A549 (cell line): ENCODE data around the gene MGAT5. TPM values are rescaled to one million over a fixed set of nuclear protein-coding genes. Genes with fewer than 3 reads are reported as not detected.

Source experiments
- ATAC-seq, 2 experiments: fragments of 200-7000 bp in 1 of 2; fragments of >200 bp in 1 of 2; cut with Nextera tagmentation in 1 of 2; cut with Tn5 transposase in 1 of 2; 3 replicates each; pipeline versions ENCODE4 v1.8.0 to v1.9.1; 2018 to 2020; ENCODE audit warnings: mild to moderate bottlenecking in 1 of 2, moderate library complexity in 1 of 2
- CTCF ChIA-PET: fragments of 300-600 bp; sonication (Branson Sonifier 250); formaldehyde crosslinking; extraction: SDS; loops from one replicate; lab custom pipeline; 2021; ENCODE audit warnings: antibody characterized with exemption, inconsistent platforms; lab: Yijun Ruan, JAX
- POLR2A ChIA-PET: fragments of 350-600 bp; formaldehyde crosslinking; extraction: SDS; loops from one replicate; lab custom pipeline; 2021; ENCODE audit warnings: antibody characterized with exemption, inconsistent platforms; lab: Yijun Ruan, JAX
- DNase-seq, 2 experiments: peaks; one replicate each; pipeline versions ENCODE4 v3.0.0 to v3.0.0-alpha.2; 2011 to 2016; ENCODE audit warnings: low read depth in 1 of 2, low spot score in 1 of 2
- FAIRE-seq: peaks from 2 replicates; lab custom pipeline; 2011; peaks lifted over from hg19 to GRCh38; lab: Jason Lieb, UNC
- H3K27ac ChIP-seq, 2 experiments: fragments of >200 bp; sonication (Bioruptor Twin); formaldehyde crosslinking; 3 replicates each; pipeline ENCODE4 v1.5.1; 2016 to 2017
- H3K4me1 ChIP-seq: fragments of >200 bp; sonication (Bioruptor Twin); formaldehyde crosslinking; 3 replicates; pipeline ENCODE4 v1.6.1; 2016
- H3K4me2 ChIP-seq: fragments of >200 bp; sonication (Bioruptor Twin); formaldehyde crosslinking; 3 replicates; pipeline ENCODE4 v1.6.1; 2016
- H3K4me3 ChIP-seq: fragments of >200 bp; sonication (Bioruptor Twin); formaldehyde crosslinking; 3 replicates; pipeline ENCODE4 v1.5.1; 2016
- H3K9me3 ChIP-seq: fragments of >200 bp; sonication (Bioruptor Twin); formaldehyde crosslinking; 3 replicates; pipeline ENCODE4 v1.6.1; 2016
- CBX8 ChIP-seq: fragments of 200-600 bp; sonication (generic); IDR thresholded peaks from 2 replicates; pipeline ENCODE4 v1.6.1; 2016
- CHD2 ChIP-seq: fragments of 150-350 bp; IDR thresholded peaks from 2 replicates; pipeline ENCODE4 v1.6.1; 2014; ENCODE audit warnings: low read length; ENCODE audit not compliant: partially characterized antibody
- CHD4 ChIP-seq: fragments of 200-600 bp; sonication (generic); IDR thresholded peaks from 2 replicates; pipeline ENCODE4 v1.6.1; 2016; ENCODE audit warnings: antibody characterized with exemption, mild to moderate bottlenecking, borderline replicate concordance
- EHF ChIP-seq: fragments of 250-450 bp; sonication (Bioruptor Pico); IDR thresholded peaks from 2 replicates; pipeline ENCODE4 v1.5.0; 2020; ENCODE audit warnings: mild to moderate bottlenecking
- EHMT2 ChIP-seq: fragments of 200-600 bp; sonication (generic); IDR thresholded peaks from 2 replicates; pipeline ENCODE4 v1.6.1; 2016; ENCODE audit warnings: antibody characterized with exemption, low read depth, mild to moderate bottlenecking, moderate library complexity
- EP300 ChIP-seq, 2 experiments: fragments of >200 bp; sonication (Bioruptor Twin); formaldehyde crosslinking; IDR thresholded peaks; 2 replicates in 1 of 2; 3 replicates in 1 of 2; pipeline ENCODE4 v1.6.1; 2016 to 2017
- ESRRA ChIP-seq: fragments of 150-350 bp; IDR thresholded peaks from 2 replicates; pipeline ENCODE4 v1.6.1; 2014; ENCODE audit warnings: mild to moderate bottlenecking, low read length, borderline replicate concordance
- FOXS1 ChIP-seq: fragments of 250-450 bp; sonication (Bioruptor Pico); IDR thresholded peaks from 2 replicates; pipeline ENCODE4 v1.5.0; 2020; ENCODE audit warnings: mild to moderate bottlenecking, moderate library complexity
- HOXA7 ChIP-seq: fragments of 250-450 bp; sonication (Bioruptor Pico); IDR thresholded peaks from 2 replicates; pipeline ENCODE4 v1.5.0; 2020; ENCODE audit warnings: mild to moderate bottlenecking, moderate library complexity
- HOXB13 ChIP-seq: fragments of 250-450 bp; sonication (Bioruptor Pico); IDR thresholded peaks from 2 replicates; pipeline ENCODE4 v1.5.0; 2020; ENCODE audit warnings: low read depth, mild to moderate bottlenecking, moderate library complexity
- JUN ChIP-seq, 2 experiments: fragments of >200 bp; sonication (Bioruptor Twin); formaldehyde crosslinking; IDR thresholded peaks; 2 replicates in 1 of 2; 3 replicates in 1 of 2; pipeline ENCODE4 v1.6.1; 2016 to 2017
- KDM5A ChIP-seq: fragments of 200-600 bp; sonication (generic); IDR thresholded peaks from 2 replicates; pipeline ENCODE4 v1.6.1; 2016; ENCODE audit warnings: antibody characterized with exemption, mild to moderate bottlenecking
- MAFK ChIP-seq: fragments of 450-650 bp; IDR thresholded peaks from 2 replicates; pipeline ENCODE4 v1.6.1; 2014; ENCODE audit not compliant: partially characterized antibody
- MAX ChIP-seq: IDR thresholded peaks from 2 replicates; pipeline ENCODE4 v1.6.1; 2012
- MAZ ChIP-seq: fragments of 150-350 bp; IDR thresholded peaks from 2 replicates; pipeline ENCODE4 v1.6.1; 2014; ENCODE audit warnings: antibody characterized with exemption, low read depth, low read length, borderline replicate concordance
- NFE2L2 ChIP-seq: fragments of 150-350 bp; conservative IDR thresholded peaks from 2 replicates; pipeline ENCODE4 v1.6.1; 2014; ENCODE audit warnings: low read length
- NR3C1 ChIP-seq: fragments of >200 bp; sonication (Bioruptor Twin); formaldehyde crosslinking; IDR thresholded peaks from 3 replicates; pipeline ENCODE4 v1.6.1; 2017
- PHF8 ChIP-seq: fragments of 200-600 bp; sonication (generic); IDR thresholded peaks from 2 replicates; pipeline ENCODE4 v1.6.1; 2016; ENCODE audit warnings: low read depth, mild to moderate bottlenecking, antibody characterized with exemption, moderate library complexity, borderline replicate concordance
- POLR2A ChIP-seq: IDR thresholded peaks from 2 replicates; pipeline ENCODE4 v1.6.1; 2012; ENCODE audit warnings: mild to moderate bottlenecking, low read length
- RARB ChIP-seq: fragments of 250-450 bp; sonication (Bioruptor Pico); IDR thresholded peaks from 2 replicates; pipeline ENCODE4 v1.8.0; 2021; ENCODE audit warnings: mild to moderate bottlenecking, moderate library complexity
- RCOR1 ChIP-seq: fragments of 150-350 bp; IDR thresholded peaks from 2 replicates; pipeline ENCODE4 v1.6.1; 2014; ENCODE audit warnings: antibody characterized with exemption, low read length, low read depth
- RFX5 ChIP-seq: fragments of 450-650 bp; IDR thresholded peaks from 2 replicates; pipeline ENCODE4 v1.7.1; 2014; ENCODE audit warnings: antibody characterized with exemption, mild to moderate bottlenecking, moderate library complexity
- RNF2 ChIP-seq: fragments of 200-600 bp; sonication (generic); IDR thresholded peaks from 2 replicates; pipeline ENCODE4 v1.6.1; 2016; ENCODE audit warnings: low read depth, mild to moderate bottlenecking, antibody characterized with exemption, moderate library complexity, borderline replicate concordance
- SREBF2 ChIP-seq: fragments of 450-650 bp; IDR thresholded peaks from 2 replicates; pipeline ENCODE4 v1.6.1; 2014; ENCODE audit warnings: mild to moderate bottlenecking, moderate library complexity
- TFCP2L1 ChIP-seq: fragments of 250-450 bp; sonication (Bioruptor Pico); IDR thresholded peaks from 2 replicates; pipeline ENCODE4 v1.5.0; 2021; ENCODE audit warnings: mild to moderate bottlenecking
- ZFP36 ChIP-seq: fragments of 450-650 bp; IDR thresholded peaks from 2 replicates; pipeline ENCODE4 v1.6.1; 2014; ENCODE audit warnings: borderline replicate concordance; ENCODE audit not compliant: partially characterized antibody
- ZNF302 ChIP-seq: fragments of 250-450 bp; sonication (Bioruptor Pico); IDR thresholded peaks from 2 replicates; pipeline ENCODE4 v1.9.0; 2021; ENCODE audit warnings: inconsistent platforms, mild to moderate bottlenecking, moderate library complexity
- ZSCAN20 ChIP-seq: fragments of 250-450 bp; sonication (Bioruptor Pico); IDR thresholded peaks from 2 replicates; pipeline ENCODE4 v1.8.0; 2022; ENCODE audit warnings: mild to moderate bottlenecking, moderate library complexity
- WGBS: methylation state at CpG from one replicate; pipeline ENCODE4 v1.1.6; 2017; ENCODE audit errors: missing lambda C conversion rate; 5-methylcytosine and 5-hydroxymethylcytosine counted together
- polyA plus RNA-seq, 4 experiments: library from polyadenylated mRNA; depleted of rRNA in 3 of 4; stranded (reverse); fragments of >200 nt; fragmentation: RNase III in 1 of 4; extraction: RNeasy Plus Mini Kit Qiagen cat#74134 plus additional on column Dnase treatment in 1 of 4; gene quantifications; 2 replicates in 3 of 4; 3 replicates in 1 of 4; pipeline ENCODE4 v1.2.3, GENCODE V29; 2011 to 2017
- TF ChIP-seq, protein P1 (sequence below): fragments of 200-600 bp; sonication (generic); IDR thresholded peaks from 2 replicates; pipeline ENCODE4 v1.6.1; 2016; ENCODE audit warnings: antibody characterized with exemption, mild to moderate bottlenecking, moderate library complexity

The MGAT5 gene
- polyA plus RNA-seq, 2 of the 4 experiments (the other 2 are of a cell fraction), result 13.2 to 17.1 TPM

DNA sequence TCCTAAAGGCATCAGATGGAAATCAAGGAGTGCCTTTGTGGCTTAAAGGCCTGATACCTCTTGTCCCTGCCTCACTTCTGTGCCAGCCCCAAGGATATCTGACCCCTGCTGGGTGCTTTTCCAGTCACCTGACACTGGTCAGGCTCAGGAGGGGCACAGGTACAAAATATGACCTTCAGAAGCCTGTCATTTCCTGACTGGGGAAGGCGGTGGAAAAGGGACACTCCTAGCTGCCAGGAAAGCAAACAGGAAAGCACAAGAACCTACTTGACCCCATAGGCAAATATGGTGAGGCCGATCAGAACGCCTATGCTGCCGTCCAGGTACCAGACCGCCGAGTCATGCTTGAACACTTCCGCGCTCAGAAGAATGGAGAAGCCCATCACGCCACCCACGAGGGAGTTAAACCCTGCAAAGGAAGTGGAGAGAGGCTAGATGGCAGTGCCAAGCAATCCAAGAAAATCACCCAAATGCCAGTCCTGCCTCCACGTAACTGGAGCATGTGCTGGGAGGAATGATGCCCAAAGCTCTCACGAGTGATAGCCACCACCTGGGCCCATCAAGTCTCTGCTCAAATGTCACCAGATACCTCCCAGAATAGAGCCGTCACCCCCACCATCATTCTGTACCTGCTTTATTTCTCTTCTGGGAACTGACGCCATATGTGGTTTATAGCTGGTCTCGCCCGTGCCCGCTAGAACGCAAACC is 204.0 kb downstream of the MGAT5 start:
- no peak for ATAC-seq
- WGBS, result 85% methylated on average over 18 of the region's 18 CpGs
- H3K27ac ChIP-seq, result no peak overlapping the region
- no peak overlapping the region for H3K4me2 ChIP-seq
- H3K4me3 ChIP-seq, result no peak overlapping the region
- no peaks in the 10 kb centered on the region for H3K9me3 ChIP-seq
- POLR2A ChIA-PET, result no interaction called here
- no peak for DNase-seq
- no peaks in the 10 kb centered on the region for H3K4me1 ChIP-seq
- FAIRE-seq, result no peak
- CTCF ChIA-PET, result interaction anchor here (4.7 kb wide), 1 partner anchor 8 kb away, joined by 41 read pairs; no protein-coding TSS in a partner anchor
- TF ChIP-seq EP300 (IDR thresholded peaks at IDR 0.05) (no peak), MAZ (no peak), POLR2A (no peak), ESRRA (no peak), EHMT2 (no peak), NR3C1 (no peak)

DNA sequence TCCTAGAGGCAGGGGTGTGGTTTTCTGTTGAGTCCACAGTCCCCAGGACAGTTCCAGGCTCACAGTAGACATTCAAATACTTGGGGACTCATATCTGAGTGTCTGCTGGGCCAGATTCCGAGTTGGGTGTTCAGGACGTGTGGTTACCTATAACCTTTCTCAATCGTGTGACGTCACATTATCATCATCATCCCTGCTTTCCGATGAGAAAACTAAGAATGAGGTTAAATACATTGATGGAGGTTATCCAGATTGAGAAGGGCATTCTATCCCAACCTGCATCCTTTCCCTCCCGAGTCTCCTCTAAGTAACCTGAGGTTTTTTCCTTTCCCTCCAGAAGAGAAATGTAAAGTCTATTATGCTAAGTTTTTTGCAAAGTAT is 204.6 kb downstream of the MGAT5 start:
- DNase-seq, result no peak
- ChIA-PET POLR2A (no interaction called here), CTCF (interaction anchor here (4.7 kb wide), 1 partner anchor 8 kb away, joined by 41 read pairs; no protein-coding TSS in a partner anchor)
- WGBS, result 88% methylated on average over 6 of the region's 6 CpGs
- H3K4me1 ChIP-seq, result no peaks in the 10 kb centered on the region
- TF ChIP-seq MAX (no peak), SREBF2 (no peak), CBX8 (no peak), RARB (CRISPR knock-in tag) (no peak), RNF2 (no peak), MAFK (no peak), CHD4 (no peak), JUN (IDR thresholded peaks at IDR 0.05) (no peak), HOXB13 (CRISPR knock-in tag) (no peak), EP300 (IDR thresholded peaks at IDR 0.05) (no peak), HOXA7 (no peak), RCOR1 (no peak)
- H3K4me3 ChIP-seq, result no peak overlapping the region
- H3K4me2 ChIP-seq, result no peak overlapping the region
- no peak for FAIRE-seq
- ATAC-seq, result no peak
- no peak overlapping the region for H3K27ac ChIP-seq
- H3K9me3 ChIP-seq, result no peaks in the 10 kb centered on the region

DNA sequence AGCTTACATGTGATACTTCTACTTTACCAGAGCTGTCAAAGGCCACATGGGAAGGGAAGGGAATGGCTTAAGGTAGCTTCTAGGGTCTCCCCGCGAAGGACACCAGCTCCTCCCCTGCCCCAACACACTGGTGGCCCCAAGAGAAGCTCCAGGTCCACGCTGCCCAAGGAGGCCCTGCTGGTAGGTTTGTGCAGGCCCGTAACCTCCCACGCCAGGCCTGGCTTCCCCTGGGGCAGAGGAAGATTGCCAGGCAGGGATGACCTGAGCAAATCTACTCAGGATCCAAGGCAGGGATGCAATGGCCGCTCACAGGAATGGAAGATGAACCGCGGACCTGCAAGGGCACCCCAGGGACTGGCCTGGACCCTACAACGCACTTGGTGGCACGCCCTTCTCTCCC is 205.1 kb downstream of the MGAT5 start:
- FAIRE-seq, result no peak
- no peak overlapping the region for H3K27ac ChIP-seq
- H3K4me1 ChIP-seq, result no peaks in the 10 kb centered on the region
- no peak for ATAC-seq
- no peak overlapping the region for H3K4me2 ChIP-seq
- ChIA-PET POLR2A (no interaction called here), CTCF (interaction anchor here (1.0 to 4.7 kb wide), 4 partner anchors 9 to 440 kb away, joined by 3 to 41 read pairs (median 10); no protein-coding TSS in a partner anchor)
- no peak for DNase-seq
- no peaks in the 10 kb centered on the region for H3K9me3 ChIP-seq
- no peak overlapping the region for H3K4me3 ChIP-seq
- TF ChIP-seq JUN (IDR thresholded peaks at IDR 0.05), result no peak
- TF ChIP-seq NR3C1, result no peak
- no peak for TF ChIP-seq ZNF302
- no peak for TF ChIP-seq POLR2A
- no peak for TF ChIP-seq KDM5A
- no peak for TF ChIP-seq MAZ
- no peak for TF ChIP-seq ZSCAN20 (CRISPR knock-in tag)
- TF ChIP-seq CHD4, result no peak
- TF ChIP-seq RFX5, result no peak
- no peak for TF ChIP-seq ZFP36
- TF ChIP-seq TFCP2L1, result no peak
- no peak for TF ChIP-seq PHF8
- no peak for TF ChIP-seq EHF
- TF ChIP-seq FOXS1 (CRISPR knock-in tag), result no peak
- no peak for TF ChIP-seq RNF2
- TF ChIP-seq, protein P1, sequence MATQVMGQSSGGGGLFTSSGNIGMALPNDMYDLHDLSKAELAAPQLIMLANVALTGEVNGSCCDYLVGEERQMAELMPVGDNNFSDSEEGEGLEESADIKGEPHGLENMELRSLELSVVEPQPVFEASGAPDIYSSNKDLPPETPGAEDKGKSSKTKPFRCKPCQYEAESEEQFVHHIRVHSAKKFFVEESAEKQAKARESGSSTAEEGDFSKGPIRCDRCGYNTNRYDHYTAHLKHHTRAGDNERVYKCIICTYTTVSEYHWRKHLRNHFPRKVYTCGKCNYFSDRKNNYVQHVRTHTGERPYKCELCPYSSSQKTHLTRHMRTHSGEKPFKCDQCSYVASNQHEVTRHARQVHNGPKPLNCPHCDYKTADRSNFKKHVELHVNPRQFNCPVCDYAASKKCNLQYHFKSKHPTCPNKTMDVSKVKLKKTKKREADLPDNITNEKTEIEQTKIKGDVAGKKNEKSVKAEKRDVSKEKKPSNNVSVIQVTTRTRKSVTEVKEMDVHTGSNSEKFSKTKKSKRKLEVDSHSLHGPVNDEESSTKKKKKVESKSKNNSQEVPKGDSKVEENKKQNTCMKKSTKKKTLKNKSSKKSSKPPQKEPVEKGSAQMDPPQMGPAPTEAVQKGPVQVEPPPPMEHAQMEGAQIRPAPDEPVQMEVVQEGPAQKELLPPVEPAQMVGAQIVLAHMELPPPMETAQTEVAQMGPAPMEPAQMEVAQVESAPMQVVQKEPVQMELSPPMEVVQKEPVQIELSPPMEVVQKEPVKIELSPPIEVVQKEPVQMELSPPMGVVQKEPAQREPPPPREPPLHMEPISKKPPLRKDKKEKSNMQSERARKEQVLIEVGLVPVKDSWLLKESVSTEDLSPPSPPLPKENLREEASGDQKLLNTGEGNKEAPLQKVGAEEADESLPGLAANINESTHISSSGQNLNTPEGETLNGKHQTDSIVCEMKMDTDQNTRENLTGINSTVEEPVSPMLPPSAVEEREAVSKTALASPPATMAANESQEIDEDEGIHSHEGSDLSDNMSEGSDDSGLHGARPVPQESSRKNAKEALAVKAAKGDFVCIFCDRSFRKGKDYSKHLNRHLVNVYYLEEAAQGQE, result no peak
- TF ChIP-seq NFE2L2, result no peak
- TF ChIP-seq CHD2, result no peak
- TF ChIP-seq EP300 (IDR thresholded peaks at IDR 0.05), result no peak
- WGBS, result 32% methylated on average over 2 of the region's 10 CpGs
